DND-41 (cell line): ENCODE results near the gene COA8.

Experiments
- ATAC-seq: fragments of 200-7000 bp; cut with Tn5 transposase; 3 replicates; pipeline ENCODE4 v1.9.1; 2021; ENCODE audit warnings: low read depth; ENCODE audit not compliant: insufficient read depth
- DNase-seq: peaks from one replicate; pipeline ENCODE4 v3.0.0-alpha.2; 2020
- H2AFZ ChIP-seq: 2 replicates; pipeline ENCODE4 v1.6.0; 2012; ENCODE audit warnings: low read depth, low read length
- H3K27ac ChIP-seq: 2 replicates; pipeline ENCODE4 v1.5.1; 2012; ENCODE audit warnings: low read length, inconsistent platforms
- H3K27me3 ChIP-seq: fragments of 200-600 bp; sonication (generic); 2 replicates; pipeline ENCODE4 v1.6.0; 2012; ENCODE audit warnings: low read length, mild to moderate bottlenecking, inconsistent platforms; ENCODE audit not compliant: insufficient read depth, poor library complexity
- H3K36me3 ChIP-seq: 2 replicates; pipeline ENCODE4 v1.5.1; 2012; ENCODE audit warnings: low read length, inconsistent platforms; ENCODE audit not compliant: insufficient read depth
- H3K4me1 ChIP-seq: 2 replicates; pipeline ENCODE4 v1.5.1; 2012; ENCODE audit warnings: mild to moderate bottlenecking, low read length; ENCODE audit not compliant: insufficient read depth
- H3K4me2 ChIP-seq: 2 replicates; pipeline ENCODE4 v1.6.0; 2012; ENCODE audit warnings: mild to moderate bottlenecking, moderate library complexity, low read length, inconsistent platforms; ENCODE audit not compliant: insufficient read depth
- H3K4me3 ChIP-seq, 2 experiments: fragments of 200-600 bp in 1 of 2; shearing (Covaris generic) in 1 of 2; 2 replicates each; pipeline ENCODE4 v1.5.1; 2012 to 2016; ENCODE audit warnings: inconsistent platforms in 2 of 2, low read length in 2 of 2, mild to moderate bottlenecking in 2 of 2, low read depth in 1 of 2, moderate library complexity in 1 of 2
- H3K79me2 ChIP-seq: 2 replicates; pipeline ENCODE4 v1.6.0; 2012; ENCODE audit warnings: low read length, inconsistent platforms; ENCODE audit not compliant: insufficient read depth
- H3K9ac ChIP-seq: 2 replicates; pipeline ENCODE4 v1.6.0; 2012; ENCODE audit warnings: low read depth, mild to moderate bottlenecking, inconsistent platforms, low read length, moderate library complexity
- H3K9me3 ChIP-seq: 2 replicates; pipeline ENCODE4 v1.5.1; 2012; ENCODE audit warnings: low read length, moderate library complexity, mild to moderate bottlenecking, inconsistent platforms; ENCODE audit not compliant: insufficient read depth, severe bottlenecking
- H4K20me1 ChIP-seq: 2 replicates; pipeline ENCODE4 v1.6.0; 2012; ENCODE audit warnings: low read length; ENCODE audit not compliant: insufficient read depth
- CTCF ChIP-seq: IDR thresholded peaks from 2 replicates; pipeline ENCODE4 v1.5.1; 2012; ENCODE audit warnings: borderline replicate concordance, low read length, moderate library complexity, mild to moderate bottlenecking; ENCODE audit not compliant: poor library complexity, severe bottlenecking; ENCODE audit errors: extremely low read depth
- EZH2 ChIP-seq: IDR thresholded peaks from 3 replicates; pipeline ENCODE4 v1.6.1; 2012; ENCODE audit warnings: borderline replicate concordance, low read depth, mild to moderate bottlenecking, moderate library complexity, low read length, inconsistent platforms; ENCODE audit not compliant: severe bottlenecking

The COA8 gene

GRCh38 chr14:103638594-103638993 lies 75.8 kb downstream of the COA8 start:
- H3K27me3 ChIP-seq = no peaks in the 10 kb centered on the region
- H3K4me1 ChIP-seq = no peaks in the 10 kb centered on the region; the same call in 1 of the 2 replicates
- H4K20me1 ChIP-seq = peaks cover 73% of the 10 kb centered on the region
- peaks cover 25% of the 10 kb centered on the region for H3K36me3 ChIP-seq
- H3K4me2 ChIP-seq = no peak overlapping the region
- no peak overlapping the region for H3K27ac ChIP-seq
- H3K9ac ChIP-seq = no peak overlapping the region
- no peak overlapping the region for H2AFZ ChIP-seq
- TF ChIP-seq EZH2 = no peak
- no peak for TF ChIP-seq CTCF
- DNase-seq (no peak), ATAC-seq (no peak)
- H3K79me2 ChIP-seq = peaks cover 99% of the 10 kb centered on the region
- no peaks in the 10 kb centered on the region for H3K9me3 ChIP-seq
- H3K4me3 ChIP-seq = no peak overlapping the region
